Testis (tissue), 2 donors: ENCODE results near the gene TANK.

ENCODE experiments used
- CTCF ChIP-seq, 3 experiments: fragments of 450-650 bp in 2 of 3; fragments of 200-600 bp in 1 of 3; sonication (generic) in 1 of 3; IDR thresholded peaks; one replicate each; pipeline ENCODE4 v1.5.1; 2016 to 2019; ENCODE audit warnings: antibody characterized with exemption in 3 of 3, mild to moderate bottlenecking in 2 of 3, moderate library complexity in 1 of 3
- POLR2A ChIP-seq: fragments of 450-650 bp; IDR thresholded peaks from one replicate; pipeline ENCODE4 v1.6.1; 2017; ENCODE audit warnings: antibody characterized with exemption, mild to moderate bottlenecking, moderate library complexity

- TF ChIP-seq CTCF (IDR thresholded peaks at IDR 0.05) (no peak), POLR2A (no peak)
Measured at GRCh38 chr2:161238265-161238559, 78.0 kb downstream of the TANK start.
